ENCODE measurements around the gene EXOC3L2.
"Not testable (repeated sequence)": the region's sequence is repeated elsewhere in the genome, so short reads cannot be mapped to it uniquely, and the experiment has no call there.

Gene EXOC3L2

GRCh38 chr19:45244133-45244794 lies 943 bp downstream of the EXOC3L2 start:
- no peak for DNase-seq (ENCODE audit: low read depth)
- TF ChIP-seq CTCF (IDR thresholded peaks at IDR 0.05; ENCODE audit: control insufficient read depth, insufficient read depth, low read depth, low read length, missing control alignments) = no peak
- H3K4me3 ChIP-seq (ENCODE audit: control insufficient read depth, low read depth, low read length) = no peak overlapping the region

- H3K4me3 ChIP-seq (ENCODE audit: control insufficient read depth, low read depth, low read length) = no peak overlapping the region
- DNase-seq (ENCODE audit: low read depth) = no peak
- no peak for TF ChIP-seq CTCF (IDR thresholded peaks at IDR 0.05; ENCODE audit: control insufficient read depth, insufficient read depth, low read depth, low read length, missing control alignments)
Observed at GRCh38 chr19:45243144-45243732, 2.0 kb downstream of the EXOC3L2 start.

- TF ChIP-seq CTCF (IDR thresholded peaks at IDR 0.05; ENCODE audit: control insufficient read depth, insufficient read depth, low read depth, low read length, missing control alignments) = no peak
- no peak overlapping the region for H3K4me3 ChIP-seq (ENCODE audit: control insufficient read depth, low read depth, low read length)
- no peak for DNase-seq (ENCODE audit: low read depth)
Observed at GRCh38 chr19:45238556-45238955, 6.7 kb downstream of the EXOC3L2 start.

- H3K4me3 ChIP-seq (ENCODE audit: control insufficient read depth, low read depth, low read length) = no peak overlapping the region
- DNase-seq (ENCODE audit: low read depth) = no peak
- no peak for TF ChIP-seq CTCF (IDR thresholded peaks at IDR 0.05; ENCODE audit: control insufficient read depth, insufficient read depth, low read depth, low read length, missing control alignments)
Observed at GRCh38 chr19:45235485-45235884, 9.7 kb downstream of the EXOC3L2 start.

GRCh38 chr19:45234089-45234869 lies 10.9 kb downstream of the EXOC3L2 start:
- DNase-seq (ENCODE audit: low read depth) = no peak

GRCh38 chr19:45231891-45232290 lies 13.3 kb downstream of the EXOC3L2 start:
- TF ChIP-seq CTCF (IDR thresholded peaks at IDR 0.05; ENCODE audit: control insufficient read depth, insufficient read depth, low read depth, low read length, missing control alignments) = no peak
- no peak for DNase-seq (ENCODE audit: low read depth)
- H3K4me3 ChIP-seq (ENCODE audit: control insufficient read depth, low read depth, low read length) = no peak overlapping the region

More at GRCh38 chr19:45234089-45234869, 10.9 kb downstream of the EXOC3L2 start:
- H3K4me3 ChIP-seq (ENCODE audit: control insufficient read depth, low read depth, low read length) = no peak overlapping the region
- TF ChIP-seq CTCF (IDR thresholded peaks at IDR 0.05; ENCODE audit: control insufficient read depth, insufficient read depth, low read depth, low read length, missing control alignments) = no peak

GRCh38 chr19:45229056-45229455 lies 16.2 kb downstream of the EXOC3L2 start:
- not testable (repeated sequence) for H3K4me3 ChIP-seq (ENCODE audit: control insufficient read depth, low read depth, low read length); DNase-seq (ENCODE audit: low read depth)
